SK-N-MC (cell line): ENCODE results near the gene ATXN3L.

Experiments used
- EZH2 ChIP-seq: fragments of 200-600 bp; sonication (generic); IDR thresholded peaks from one replicate; pipeline ENCODE4 v1.6.1; 2017; ENCODE audit warnings: antibody characterized with exemption
- FOXP2 ChIP-seq: optimal IDR thresholded peaks from 2 replicates; pipeline ENCODE3; 2011; ENCODE audit warnings: mild to moderate bottlenecking, moderate library complexity; ENCODE audit not compliant: insufficient read depth; ENCODE audit errors: extremely low read length, control extremely low read depth
- POLR2AphosphoS5 ChIP-seq: IDR thresholded peaks from 2 replicates; pipeline ENCODE4 v1.6.1; 2012; ENCODE audit warnings: mild to moderate bottlenecking, low read depth, low read length, borderline replicate concordance

GRCh38 chrX:13360146-13360545 lies 40.3 kb upstream of the ATXN3L start:
- no peak for TF ChIP-seq EZH2
- TF ChIP-seq FOXP2 = no peak
- TF ChIP-seq POLR2AphosphoS5 = no peak
